Endometrium (tissue), 2 donors: ENCODE measurements around the gene RNF223.
"Not testable (repeated sequence)": the region's sequence is repeated elsewhere in the genome, so short reads cannot be mapped to it uniquely, and the experiment has no call there.

Experiments used
- FAIRE-seq: peaks from 2 replicates; lab custom pipeline; 2012; peaks lifted over from hg19 to GRCh38; lab: Jason Lieb, UNC
- donor health status: control.
- donor health status: control.

The RNF223 gene

DNA sequence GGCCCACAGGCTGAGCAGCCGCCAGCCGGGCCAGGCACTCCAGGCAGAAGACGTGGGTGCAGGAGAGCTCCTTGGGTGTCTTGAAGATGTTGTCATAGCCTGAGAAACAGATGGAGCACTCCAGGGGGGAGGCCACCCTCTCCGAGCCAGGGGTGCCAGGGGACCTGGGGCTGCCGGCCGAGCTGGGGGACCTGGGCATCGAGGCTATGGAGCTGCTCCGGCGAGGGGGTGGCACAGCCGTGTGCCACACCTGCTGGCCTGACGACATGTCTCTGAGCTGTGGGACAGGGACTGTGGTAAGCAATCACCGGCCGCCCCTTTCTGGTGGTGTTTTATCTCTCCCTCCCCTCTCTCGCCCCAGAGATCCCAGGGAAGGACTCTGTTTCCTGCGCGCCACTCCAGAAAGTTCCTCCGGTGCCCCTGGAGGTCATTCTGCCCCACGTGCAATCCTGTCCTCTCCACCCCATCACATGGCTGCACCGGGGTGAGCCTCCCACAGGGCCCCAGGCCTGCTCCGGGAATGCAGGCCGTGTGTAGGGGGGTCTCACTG is 1.7 kb downstream of the RNF223 start:
- FAIRE-seq: no peak

- FAIRE-seq: no peak
These were observed 2.4 kb downstream of the RNF223 start for GRCh38 chr1:1071486-1072298.

- FAIRE-seq: no peak
These were observed 4.1 kb downstream of the RNF223 start for GRCh38 chr1:1069711-1070676.

GRCh38 chr1:1069056-1069710 is 4.9 kb downstream of the RNF223 start:
- FAIRE-seq: no peak

DNA sequence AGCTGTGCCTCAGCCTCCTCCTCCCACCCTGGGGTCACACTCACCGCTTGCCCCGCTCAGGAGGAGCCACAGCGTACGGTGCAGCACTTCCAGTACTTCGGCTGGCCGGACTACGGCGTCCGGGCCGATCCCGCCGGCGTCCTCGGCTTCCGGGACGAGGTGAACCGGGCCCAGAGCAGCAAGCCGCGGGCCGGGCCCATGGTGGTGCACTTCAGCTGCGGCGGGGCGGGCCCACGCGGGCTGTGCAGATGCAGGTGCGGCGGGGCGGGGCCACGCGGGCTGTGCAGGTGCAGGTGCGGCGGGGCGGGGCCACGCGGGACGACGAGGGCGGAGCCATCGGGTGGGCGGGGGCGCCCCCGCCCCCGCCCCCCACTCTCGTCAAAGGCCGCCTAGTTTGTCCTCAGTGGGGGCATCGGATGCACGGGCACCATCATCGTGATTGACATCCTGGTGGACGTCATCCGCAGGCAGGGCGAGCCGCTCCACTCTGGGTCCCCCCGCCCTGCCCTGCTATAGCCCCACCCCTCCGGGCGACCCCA is 5.5 kb downstream of the RNF223 start:
- no peak for FAIRE-seq

- FAIRE-seq: no peak
These were observed 6.1 kb downstream of the RNF223 start for GRCh38 chr1:1067860-1068516.

DNA sequence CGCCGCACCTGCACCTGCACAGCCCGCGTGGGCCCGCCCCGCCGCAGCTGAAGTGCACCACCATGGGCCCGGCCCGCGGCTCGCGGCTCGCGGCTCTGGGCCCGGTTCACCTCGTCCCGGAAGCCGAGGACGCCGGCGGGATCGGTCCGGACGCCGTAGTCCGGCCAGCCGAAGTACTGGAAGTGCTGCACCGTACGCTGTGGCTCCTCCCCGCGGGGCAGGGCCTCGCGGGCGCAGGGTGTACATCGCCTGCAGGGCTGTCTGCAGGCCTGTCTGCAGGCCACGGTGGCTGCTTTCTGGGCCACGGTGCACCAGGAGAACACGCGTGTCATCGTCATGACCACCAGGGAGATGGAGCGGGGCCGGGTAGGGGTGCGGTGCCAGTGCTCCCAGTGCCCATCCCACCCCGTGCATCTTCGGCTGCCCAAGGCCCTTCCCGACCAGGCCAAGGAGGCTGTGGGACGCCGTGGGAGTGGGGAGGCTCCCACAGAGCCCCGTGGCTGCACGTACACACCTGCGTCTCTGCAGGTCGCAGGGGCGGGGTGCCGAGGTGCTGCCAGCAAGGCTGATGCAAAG is 6.7 kb downstream of the RNF223 start:
- FAIRE-seq: no peak

GRCh38 chr1:1066403-1067283 is 7.5 kb downstream of the RNF223 start:
- no peak for FAIRE-seq

DNA sequence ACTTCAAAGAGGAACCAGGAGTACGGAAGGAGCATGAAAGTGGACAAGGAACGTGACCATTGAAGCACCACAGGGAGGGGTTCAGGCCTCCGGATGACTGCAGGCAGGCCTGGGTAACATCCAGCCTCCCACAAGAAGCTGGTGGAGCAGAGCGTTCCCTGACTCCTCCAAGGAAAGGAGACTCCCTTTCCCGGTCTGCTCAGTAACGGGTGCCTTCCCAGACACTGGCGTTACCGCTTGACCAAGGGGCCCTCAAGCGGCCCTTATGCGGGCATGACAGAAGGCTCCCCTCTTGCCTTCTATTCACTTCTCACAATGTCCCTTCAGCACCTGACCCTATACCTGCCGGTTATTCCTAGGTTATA is 8.2 kb downstream of the RNF223 start:
- not testable (repeated sequence) for FAIRE-seq

- FAIRE-seq: no peak
These were observed 8.7 kb downstream of the RNF223 start for GRCh38 chr1:1065265-1065939.

DNA sequence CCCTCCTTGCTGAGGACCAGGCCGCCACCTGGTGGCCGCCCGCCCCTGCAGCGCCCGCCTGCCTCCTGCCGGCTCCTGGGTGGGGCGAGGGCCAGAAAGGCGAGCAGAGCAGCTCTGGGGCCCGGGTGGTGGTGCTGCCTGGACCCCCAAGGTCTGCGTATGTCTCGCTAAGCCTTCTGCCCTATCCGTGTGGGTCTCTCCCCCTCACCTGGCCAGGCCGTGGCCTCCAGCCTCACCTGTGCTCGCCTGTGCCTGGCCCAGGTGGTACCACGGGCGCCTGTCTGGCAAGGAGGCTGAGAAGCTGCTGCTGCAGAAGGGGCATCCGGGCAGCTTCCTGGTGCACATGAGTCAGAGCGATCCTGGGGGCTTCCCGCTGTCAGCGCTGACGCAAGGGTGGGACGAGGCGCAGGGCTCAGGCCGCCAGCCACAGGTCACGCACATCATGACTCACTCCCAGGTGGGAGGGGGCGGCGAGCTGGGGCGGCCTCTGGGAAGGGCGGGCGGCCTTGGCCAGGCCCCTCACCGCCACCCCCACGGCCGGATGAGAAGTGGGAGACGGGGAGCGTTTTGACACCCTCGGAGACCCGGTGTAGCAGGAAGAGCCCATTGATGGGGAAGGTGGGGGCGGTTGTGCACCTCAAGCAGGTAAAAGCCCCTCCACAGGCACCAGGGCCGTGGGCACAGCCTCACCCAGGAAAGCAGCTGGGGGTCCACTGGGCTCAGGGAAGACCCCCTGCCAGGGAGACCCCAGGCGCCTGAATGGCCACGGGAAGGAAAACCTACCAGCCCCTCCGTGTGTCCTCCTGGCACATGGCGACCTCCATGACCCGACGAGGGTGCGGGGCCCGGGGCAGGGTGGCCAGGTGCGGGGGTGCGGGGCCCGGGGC is 9.9 kb downstream of the RNF223 start:
- FAIRE-seq: no peak

DNA sequence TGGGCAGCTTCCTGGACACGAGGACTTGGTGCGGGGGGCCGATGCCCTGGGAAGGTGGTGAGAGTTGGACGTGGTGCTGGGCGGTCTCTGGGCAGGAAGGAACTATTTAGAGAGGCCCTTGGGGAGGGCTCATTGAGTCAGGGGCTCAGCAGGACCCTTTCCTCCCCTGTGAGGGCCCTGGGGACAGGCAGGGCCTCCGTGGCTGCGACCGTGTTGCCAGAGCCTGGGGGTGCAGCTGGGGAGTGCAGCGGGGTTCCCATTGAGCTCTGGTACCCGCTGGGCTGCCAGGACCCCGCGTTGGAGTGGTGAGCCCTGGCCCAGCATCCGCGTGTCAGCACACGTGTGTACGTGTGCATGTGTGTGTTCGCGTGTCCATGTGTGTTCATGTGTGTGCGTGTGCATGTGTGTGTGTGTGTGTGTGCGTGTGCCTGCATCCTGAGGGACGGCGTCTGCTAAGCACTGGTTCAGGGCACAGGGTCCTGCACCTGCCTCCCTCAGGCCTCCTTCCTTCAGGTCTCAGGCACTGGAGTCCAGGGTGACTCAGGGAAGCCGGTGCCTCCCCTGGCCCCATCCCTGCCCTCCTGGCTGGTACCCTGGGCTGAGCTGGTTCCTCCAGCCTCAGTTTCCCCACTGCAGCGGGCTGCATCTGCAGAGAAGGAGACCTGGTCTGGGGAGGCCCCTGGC is 10.7 kb downstream of the RNF223 start:
- FAIRE-seq: no peak

DNA sequence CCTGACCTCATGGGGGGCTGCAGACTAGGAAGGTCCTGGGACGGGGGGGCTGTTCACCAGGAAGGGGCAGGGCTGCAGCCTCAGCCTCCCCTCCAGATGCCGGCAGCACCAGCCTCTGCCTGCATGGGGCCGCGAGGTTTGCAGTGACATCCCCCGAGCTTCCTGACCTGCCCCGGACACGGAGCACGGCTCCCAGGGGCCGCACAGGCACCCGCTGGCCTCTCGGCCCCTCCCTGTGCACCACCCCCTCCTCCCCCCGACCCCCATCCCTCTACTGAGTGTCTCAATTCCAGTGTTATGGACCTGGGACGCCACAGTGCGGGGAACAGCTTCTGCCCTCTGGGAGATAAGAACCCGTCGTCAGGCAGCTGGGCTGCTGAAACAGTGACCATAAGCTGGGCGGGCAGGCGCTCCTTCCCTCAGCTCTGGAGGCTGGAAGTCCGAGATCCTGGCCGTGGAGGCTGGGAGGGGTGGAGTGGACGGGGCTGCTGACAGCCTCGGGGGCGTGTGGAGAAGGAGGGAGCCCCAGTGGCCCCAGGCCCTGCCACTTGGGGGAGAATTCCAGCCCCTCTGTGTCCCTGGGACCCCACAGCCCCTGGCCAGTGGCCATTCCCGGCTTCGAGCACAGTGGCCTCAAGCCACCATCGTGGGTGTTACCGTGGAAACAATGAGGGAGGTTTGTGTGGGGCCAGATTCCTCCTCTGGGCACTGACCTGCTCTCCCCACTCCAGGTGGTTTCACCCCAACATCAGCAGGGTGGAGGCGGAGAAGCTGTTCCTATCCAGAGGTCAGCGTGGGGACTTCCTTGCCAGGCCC is 11.6 kb downstream of the RNF223 start:
- no peak for FAIRE-seq

DNA sequence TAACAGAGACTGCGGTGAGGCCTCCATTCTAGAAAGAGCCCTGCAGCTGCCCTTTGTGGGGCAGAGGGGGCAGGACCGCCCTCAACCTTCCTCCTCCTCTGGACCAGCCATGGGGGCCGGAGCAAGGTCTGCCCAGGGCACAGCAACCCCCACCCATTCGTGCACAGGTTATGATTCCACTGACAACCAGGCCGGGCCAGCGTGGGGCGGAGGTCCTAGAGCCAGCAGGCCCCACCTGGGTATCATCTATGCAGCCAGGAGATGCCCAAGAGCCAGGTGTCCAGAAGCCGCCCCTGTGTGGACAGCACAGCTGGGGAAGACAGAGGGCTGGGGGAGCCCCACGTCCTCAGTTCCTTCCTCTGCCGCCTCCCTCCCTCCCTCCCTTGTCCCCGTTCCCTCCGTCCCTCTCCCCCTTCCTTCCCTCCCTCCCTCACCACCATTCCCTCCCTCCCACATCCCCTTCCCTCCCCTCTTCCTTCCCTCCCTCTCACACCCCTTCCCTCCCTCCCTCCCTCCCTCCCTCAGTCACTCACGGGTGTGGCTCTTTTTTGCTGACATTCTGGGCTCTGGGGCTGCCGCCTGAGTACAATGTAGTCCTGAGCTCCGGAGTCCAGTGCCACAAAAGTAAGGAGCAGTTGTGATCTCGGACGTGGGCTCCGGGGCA is 12.3 kb downstream of the RNF223 start:
- FAIRE-seq: no peak

DNA sequence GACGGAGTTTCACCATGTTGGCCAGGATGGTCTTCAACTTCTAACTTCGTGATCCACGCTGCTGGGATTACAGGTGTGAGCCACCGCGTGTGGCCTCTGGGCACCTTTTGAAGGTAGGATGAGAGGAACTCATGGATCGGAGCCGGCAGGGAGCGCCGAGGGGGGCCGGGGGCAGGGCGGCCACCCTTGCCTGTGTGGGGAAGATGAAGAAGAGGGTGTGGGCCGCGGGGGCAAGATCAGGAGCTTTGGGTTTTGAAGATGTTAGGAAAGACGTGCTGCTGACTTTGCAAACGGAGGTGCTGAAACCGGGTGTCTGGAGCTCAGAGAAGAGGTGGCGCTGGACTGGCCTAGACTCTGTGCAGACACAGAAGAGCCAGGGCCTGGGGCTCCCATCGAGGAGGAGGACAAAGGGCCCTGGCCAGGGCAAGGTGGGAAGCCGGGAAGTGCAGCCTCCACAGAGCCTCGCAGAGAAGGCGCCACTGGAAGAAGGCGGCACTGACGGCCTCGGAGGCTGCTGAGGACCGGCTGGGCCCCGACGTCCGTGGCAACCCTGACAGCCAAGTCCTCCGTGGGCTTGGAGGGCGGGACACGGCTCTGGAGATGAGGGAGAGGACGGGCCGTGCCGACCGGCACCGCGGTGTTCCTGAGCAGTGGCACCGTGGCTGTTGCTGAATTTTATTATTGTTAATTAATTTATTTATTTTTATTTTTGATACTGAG is 13.7 kb downstream of the RNF223 start:
- no peak for FAIRE-seq
